OCI-LY7 (cell line): ENCODE data around the gene CARMIL1.

ENCODE experiments used
- EZH2phosphoT487 ChIP-seq: fragments of 200-600 bp; sonication (generic); IDR thresholded peaks from 2 replicates; pipeline ENCODE4 v1.6.1; 2018; ENCODE audit warnings: low read depth, borderline replicate concordance, mild to moderate bottlenecking, mixed run types, antibody characterized with exemption, low read length, moderate library complexity, mixed read lengths
- TF ChIP-seq, protein P1 (sequence below): fragments of 200-600 bp; sonication (generic); conservative IDR thresholded peaks from 2 replicates; pipeline ENCODE4 v1.5.1; 2014; ENCODE audit warnings: mild to moderate bottlenecking, antibody characterized with exemption, low read length, moderate library complexity, mixed read lengths

DNA sequence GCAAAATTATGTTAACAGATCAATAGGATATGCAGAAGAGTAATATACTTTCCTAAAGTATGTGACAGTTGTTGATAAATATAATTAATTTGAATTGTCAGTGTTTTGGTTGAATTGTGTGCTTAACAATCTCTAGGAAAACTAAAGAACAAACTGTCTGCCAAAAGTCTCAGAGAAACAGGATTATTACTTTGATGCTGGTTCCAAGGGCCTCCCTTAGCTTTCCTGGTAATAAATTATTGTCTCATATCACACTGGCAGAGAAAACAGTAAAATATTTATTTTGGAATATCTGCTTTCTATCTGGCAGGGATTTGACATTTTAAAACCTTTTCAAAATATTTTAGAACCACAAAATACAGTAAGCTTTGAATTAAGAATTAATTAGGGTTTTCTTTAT is 40.1 kb upstream of the CARMIL1 start:
- TF ChIP-seq, protein P1, sequence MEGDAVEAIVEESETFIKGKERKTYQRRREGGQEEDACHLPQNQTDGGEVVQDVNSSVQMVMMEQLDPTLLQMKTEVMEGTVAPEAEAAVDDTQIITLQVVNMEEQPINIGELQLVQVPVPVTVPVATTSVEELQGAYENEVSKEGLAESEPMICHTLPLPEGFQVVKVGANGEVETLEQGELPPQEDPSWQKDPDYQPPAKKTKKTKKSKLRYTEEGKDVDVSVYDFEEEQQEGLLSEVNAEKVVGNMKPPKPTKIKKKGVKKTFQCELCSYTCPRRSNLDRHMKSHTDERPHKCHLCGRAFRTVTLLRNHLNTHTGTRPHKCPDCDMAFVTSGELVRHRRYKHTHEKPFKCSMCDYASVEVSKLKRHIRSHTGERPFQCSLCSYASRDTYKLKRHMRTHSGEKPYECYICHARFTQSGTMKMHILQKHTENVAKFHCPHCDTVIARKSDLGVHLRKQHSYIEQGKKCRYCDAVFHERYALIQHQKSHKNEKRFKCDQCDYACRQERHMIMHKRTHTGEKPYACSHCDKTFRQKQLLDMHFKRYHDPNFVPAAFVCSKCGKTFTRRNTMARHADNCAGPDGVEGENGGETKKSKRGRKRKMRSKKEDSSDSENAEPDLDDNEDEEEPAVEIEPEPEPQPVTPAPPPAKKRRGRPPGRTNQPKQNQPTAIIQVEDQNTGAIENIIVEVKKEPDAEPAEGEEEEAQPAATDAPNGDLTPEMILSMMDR = no peak
- no peak for TF ChIP-seq EZH2phosphoT487
